ENCODE measurements around the gene ATP1A4. TPM values are rescaled to one million over a fixed set of nuclear protein-coding genes. Genes with fewer than 3 reads are reported as not detected.

ATP1A4 gene
- total and polyA plus RNA-seq, 9 of the 15 experiments (the other 6 are each of a cell fraction or from before 2014, with no cell fraction given) = 0.07 TPM; not detected in 8

DNA sequence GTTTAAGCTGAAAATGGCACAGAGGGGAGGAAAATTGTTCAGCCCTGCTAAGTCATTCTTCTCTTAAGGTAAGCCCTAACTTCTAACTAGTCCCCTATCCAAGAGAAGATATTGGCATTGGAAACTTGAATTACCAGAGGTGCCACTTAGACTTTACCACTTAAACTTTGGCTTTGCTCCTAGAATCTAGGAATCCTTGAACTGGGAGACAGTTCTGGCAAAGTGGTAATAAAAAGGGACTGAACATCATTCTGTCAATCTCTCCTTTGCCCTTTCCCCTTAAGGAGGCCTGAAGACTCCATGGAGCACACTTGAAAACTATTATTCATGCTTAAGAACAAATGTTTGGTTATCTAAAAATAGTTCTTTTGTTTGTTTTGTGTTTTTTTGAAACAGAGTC is 8.4 kb downstream of the ATP1A4 start:
- POLR2A ChIA-PET = no interaction called here
- ATAC-seq = no peak
- Histone ChIP-seq H3K36me3 (ENCODE audit: control insufficient read depth, insufficient read depth, low read length) (no peaks in the 10 kb centered on the region), H4K20me1 (replicated peaks; ENCODE audit: control insufficient read depth, insufficient read depth, low read length) (no peaks in the 10 kb centered on the region), H2AFZ (ENCODE audit: low read depth, low read length) (no peak overlapping the region), H3K4me1 (replicated peaks in 1 of 2; ENCODE audit: control insufficient read depth in 2 of 2, insufficient read depth in 2 of 2, low read length in 2 of 2) (peaks cover 0 to 9% of the 10 kb centered on the region in 2 experiments; a peak in 3 of 5 replicates), H3K4me3 (no peak overlapping the region), H3K79me2 (ENCODE audit: control insufficient read depth, insufficient read depth, low read length) (no peaks in the 10 kb centered on the region), H3K4me2 (ENCODE audit: insufficient read depth, low read length) (no peak overlapping the region), H3K9ac (ENCODE audit: insufficient read depth in 1 of 2, low read depth in 2 of 2, low read length in 2 of 2) (no peak overlapping the region), H3K27ac (ENCODE audit: extremely low read depth, low read depth, low read length) (no peak overlapping the region), H3K27me3 (ENCODE audit: control insufficient read depth in 2 of 2, insufficient read depth in 2 of 2, low read length in 2 of 2) (peaks cover 5 to 24% of the 10 kb centered on the region in 2 experiments; a peak in 3 of 5 replicates), H3K9me3 (replicated peaks; ENCODE audit: control insufficient read depth, insufficient read depth, low read depth, low read length) (no peaks in the 10 kb centered on the region), H3K9me1 (ENCODE audit: control insufficient read depth, insufficient read depth, low read length) (no peaks in the 10 kb centered on the region)
- intact Hi-C loops (cut with micrococcal nuclease) (loop anchor here (5.0 kb wide), 1 partner anchor 113 kb away; no protein-coding TSS in a partner anchor), in situ Hi-C loops (cut with MboI) (no loop called here)
- no peak for FAIRE-seq
- no TSS peak for BruUV-seq (replicated peaks)
- TF ChIP-seq CHCHD3 (CRISPR knock-in tag; IDR thresholded peaks at IDR 0.05) = no peak
- TF ChIP-seq, protein P1, sequence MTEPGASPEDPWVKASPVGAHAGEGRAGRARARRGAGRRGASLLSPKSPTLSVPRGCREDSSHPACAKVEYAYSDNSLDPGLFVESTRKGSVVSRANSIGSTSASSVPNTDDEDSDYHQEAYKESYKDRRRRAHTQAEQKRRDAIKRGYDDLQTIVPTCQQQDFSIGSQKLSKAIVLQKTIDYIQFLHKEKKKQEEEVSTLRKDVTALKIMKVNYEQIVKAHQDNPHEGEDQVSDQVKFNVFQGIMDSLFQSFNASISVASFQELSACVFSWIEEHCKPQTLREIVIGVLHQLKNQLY (CRISPR knock-in tag; conservative IDR thresholded peaks at IDR 0.05) = no peak
- TF ChIP-seq LARP7 (IDR thresholded peaks at IDR 0.05) = no peak
- no peak for TF ChIP-seq ZNF354B (CRISPR knock-in tag; IDR thresholded peaks at IDR 0.05)
- TF ChIP-seq SNRNP70 (optimal IDR thresholded peaks at IDR 0.05; ENCODE audit: low read depth, low read length) = no peak
- no peak for TF ChIP-seq CHD1 (IDR thresholded peaks at IDR 0.05; ENCODE audit: low read length)
- CTCF ChIA-PET (ENCODE audit: low intra/inter-chr PET ratio) = no interaction called here
- DNase-seq (ENCODE audit: extremely low read depth in 1 of 4, low spot score in 3 of 4) = no peak

Measured in K562 (cell line).